Smooth muscle cell (in vitro differentiated cells): ENCODE results near the gene ABCA7. TPM values are rescaled to one million over a fixed set of nuclear protein-coding genes. Genes with fewer than 3 reads are reported as not detected.

Source experiments
- DNase-seq: peaks from one replicate; lab custom pipeline; 2025; ENCODE audit not compliant: unreplicated experiment; lab: John Stamatoyannopoulos, UW
- H2AFZ ChIP-seq: fragments of 200-600 bp; sonication (generic); 2 replicates; pipeline ENCODE4 v1.6.0; 2016; ENCODE audit warnings: antibody characterized with exemption, low read depth, mild to moderate bottlenecking
- H3F3A ChIP-seq: fragments of 200-600 bp; sonication (generic); 2 replicates; pipeline ENCODE4 v1.6.0; 2017; ENCODE audit warnings: antibody characterized with exemption, low read depth
- H3K27ac ChIP-seq: fragments of 200-600 bp; sonication (generic); 2 replicates; pipeline ENCODE4 v1.5.1; 2016; ENCODE audit warnings: low read depth, mild to moderate bottlenecking
- H3K27me3 ChIP-seq: fragments of 200-600 bp; sonication (generic); 2 replicates; pipeline ENCODE4 v1.6.1; 2016; ENCODE audit warnings: low read depth, mild to moderate bottlenecking
- H3K36me3 ChIP-seq: fragments of 200-600 bp; sonication (generic); 2 replicates; pipeline ENCODE4 v1.5.1; 2016; ENCODE audit warnings: low read depth
- H3K4me1 ChIP-seq: fragments of 200-600 bp; sonication (generic); 2 replicates; pipeline ENCODE4 v1.5.1; 2016; ENCODE audit warnings: low read depth
- H3K4me2 ChIP-seq: fragments of 200-600 bp; sonication (generic); 2 replicates; pipeline ENCODE4 v1.6.0; 2016; ENCODE audit warnings: mild to moderate bottlenecking
- H3K4me3 ChIP-seq: fragments of 200-600 bp; sonication (generic); 2 replicates; pipeline ENCODE4 v1.5.1; 2016; ENCODE audit warnings: mild to moderate bottlenecking
- H3K79me2 ChIP-seq: fragments of 200-600 bp; sonication (generic); 2 replicates; pipeline ENCODE4 v1.6.0; 2016; ENCODE audit warnings: low read depth, mild to moderate bottlenecking
- H3K9ac ChIP-seq: fragments of 200-600 bp; sonication (generic); 2 replicates; pipeline ENCODE4 v1.6.0; 2016; ENCODE audit warnings: low read depth
- H3K9me3 ChIP-seq: fragments of 200-600 bp; sonication (generic); replicated peaks from 2 replicates; pipeline ENCODE4 v1.5.1; 2016; ENCODE audit warnings: low read depth
- H4K20me1 ChIP-seq: fragments of 200-600 bp; sonication (generic); 2 replicates; pipeline ENCODE4 v1.6.0; 2016; ENCODE audit warnings: low read depth
- CTCF ChIP-seq: fragments of 200-600 bp; sonication (generic); IDR thresholded peaks from 2 replicates; pipeline ENCODE4 v1.5.1; 2017; ENCODE audit warnings: borderline replicate concordance, mild to moderate bottlenecking, antibody characterized with exemption; ENCODE audit not compliant: insufficient read depth, poor library complexity, severe bottlenecking
- WGBS: methylation state at CpG from one replicate; pipeline ENCODE4 v1.1.7; 2016; ENCODE audit warnings: low lambda C conversion rate; 5-methylcytosine and 5-hydroxymethylcytosine counted together
- polyA plus RNA-seq: library from polyadenylated mRNA; unstranded; fragments of >200 nt; fragmentation: Nextera tagmentation; extraction: Ambion mirVana; gene quantifications from 2 replicates; pipeline ENCODE4 v1.2.1, GENCODE V29; 2016
- total RNA-seq: library from RNA; depleted of rRNA; stranded (reverse); fragments of >200 nt; gene quantifications from 2 replicates; pipeline ENCODE4 v1.2.3, GENCODE V29; 2014

ABCA7 gene
- total and polyA plus RNA-seq, 2 experiments from 2014 or later: 4.1 to 11.8 TPM

GRCh38 chr19:1085676-1086442 is 46.0 kb downstream of the ABCA7 start:
- no peaks in the 10 kb centered on the region for H3K9me3 ChIP-seq

GRCh38 chr19:1086613-1087012 is 46.7 kb downstream of the ABCA7 start:
- H3K79me2 ChIP-seq: no peaks in the 10 kb centered on the region
- no peak for TF ChIP-seq CTCF
- no peak overlapping the region for H3K4me3 ChIP-seq
- H4K20me1 ChIP-seq: peaks cover 5% of the 10 kb centered on the region
- H3K9ac ChIP-seq: no peak overlapping the region
- no peaks in the 10 kb centered on the region for H3K27me3 ChIP-seq
- no peaks in the 10 kb centered on the region for H3F3A ChIP-seq
- no peaks in the 10 kb centered on the region for H3K4me1 ChIP-seq
- no peaks in the 10 kb centered on the region for H3K36me3 ChIP-seq
- H2AFZ ChIP-seq: no peak overlapping the region
- H3K4me2 ChIP-seq: no peak overlapping the region
- no peak for DNase-seq
- 93% methylated on average over 21 of the region's 21 CpGs for WGBS
- no peak overlapping the region for H3K27ac ChIP-seq
- H3K9me3 ChIP-seq: no peaks in the 10 kb centered on the region

More at GRCh38 chr19:1085676-1086442, 46.0 kb downstream of the ABCA7 start:
- TF ChIP-seq CTCF: no peak
- Histone ChIP-seq H3K27ac (no peak overlapping the region), H3K4me2 (no peak overlapping the region), H3K79me2 (no peaks in the 10 kb centered on the region), H3K9ac (no peak overlapping the region), H3F3A (no peaks in the 10 kb centered on the region), H3K36me3 (no peaks in the 10 kb centered on the region), H4K20me1 (no peaks in the 10 kb centered on the region), H3K27me3 (no peaks in the 10 kb centered on the region), H3K4me1 (no peaks in the 10 kb centered on the region), H2AFZ (no peak overlapping the region), H3K4me3 (no peak overlapping the region)
- no peak for DNase-seq
- WGBS: 91% methylated on average over 38 of the region's 38 CpGs

- Histone ChIP-seq H3K4me3 (no peak overlapping the region), H3K79me2 (peaks cover 9% of the 10 kb centered on the region), H3K4me1 (no peaks in the 10 kb centered on the region), H3K9ac (no peak overlapping the region), H3K27me3 (no peaks in the 10 kb centered on the region), H3K27ac (no peak overlapping the region), H3K36me3 (no peaks in the 10 kb centered on the region), H3K4me2 (no peak overlapping the region), H3K9me3 (no peaks in the 10 kb centered on the region), H3F3A (no peaks in the 10 kb centered on the region), H4K20me1 (peaks cover 10% of the 10 kb centered on the region), H2AFZ (no peak overlapping the region)
- WGBS: 92% methylated on average over 27 of the region's 27 CpGs
- no peak for DNase-seq
- no peak for TF ChIP-seq CTCF
These were observed 48.0 kb downstream of the ABCA7 start for GRCh38 chr19:1087813-1088415.
